Thymus (tissue), 14 donors: Measurements from ENCODE around the gene DCTN2. TPM values are rescaled to one million over a fixed set of nuclear protein-coding genes. Genes with fewer than 3 reads are reported as not detected.

Experiments used
- DNase-seq, 9 donors: peaks; one replicate each; pipeline ENCODE4 v3.0.0-alpha.2; 2013; ENCODE audit warnings: low spot score in 9 of 9, low read depth in 6 of 9, missing footprints in 1 of 9
- H3K27ac ChIP-seq, 2 donors: one replicate each; pipeline ENCODE4 v1.5.1; 2013; ENCODE audit warnings: control low read depth in 1 of 2, low read depth in 1 of 2, low read length in 1 of 2, mild to moderate bottlenecking in 1 of 2, moderate library complexity in 1 of 2
- H3K27me3 ChIP-seq, 2 donors: one replicate each; pipeline ENCODE4 v1.5.1; 2013; ENCODE audit warnings: low read length in 1 of 2; ENCODE audit not compliant: control insufficient read depth in 2 of 2, insufficient read depth in 1 of 2
- H3K36me3 ChIP-seq, 2 donors: one replicate each; pipeline ENCODE4 v1.5.1; 2013; ENCODE audit warnings: low read length in 1 of 2, mild to moderate bottlenecking in 1 of 2, moderate library complexity in 1 of 2; ENCODE audit not compliant: control insufficient read depth in 2 of 2, insufficient read depth in 2 of 2
- H3K4me1 ChIP-seq, 2 donors: one replicate each; pipeline ENCODE4 v1.5.1; 2013; ENCODE audit warnings: low read length in 2 of 2; ENCODE audit not compliant: control insufficient read depth in 2 of 2, insufficient read depth in 2 of 2
- H3K4me3 ChIP-seq, 2 donors: one replicate each; pipeline ENCODE4 v1.5.1; 2013; ENCODE audit warnings: low read length in 2 of 2, control low read depth in 1 of 2, mild to moderate bottlenecking in 1 of 2
- H3K9me3 ChIP-seq, 2 donors: one replicate each; pipeline ENCODE4 v1.5.1; 2013; ENCODE audit warnings: low read length in 1 of 2, mild to moderate bottlenecking in 1 of 2; ENCODE audit not compliant: control insufficient read depth in 2 of 2, insufficient read depth in 1 of 2
- WGBS: extraction: QIAGEN DNeasy Blood & Tissue Kit; methylation state at CpG from one replicate; pipeline ENCODE4 v1.1.7; 2013; 5-methylcytosine and 5-hydroxymethylcytosine counted together
- long read RNA-seq, 10 donors: transcript quantifications; one replicate each; lab custom pipeline, GENCODE V29; 2026
- polyA plus RNA-seq: library from polyadenylated mRNA; stranded (reverse); fragments of 200-250 nt; gene quantifications from one replicate; pipeline ENCODE4 v1.2.3, GENCODE V29; 2013
- total RNA-seq: library from RNA; stranded (reverse); fragments of 120-200 nt; gene quantifications from one replicate; pipeline ENCODE4 v1.2.4, GENCODE V29; 2013
- donor health status: healthy.

The DCTN2 gene
- total RNA-seq (56.4 TPM), polyA plus RNA-seq (79.7 TPM)
- long read RNA-seq, donor 1, partial matches to known transcripts: 0 of 3 reads
- long read RNA-seq, donor 1, other reads (novel, unspliced or antisense): 0 of 3 reads
- long read RNA-seq, donor 2: 0 reads
- long read RNA-seq, donor 3, transcript DCTN2-207 (5 exons, 566 nt): minor isoform, 9 of 39 reads
- long read RNA-seq, donor 3, transcript DCTN2-209 (14 exons, 2,061 nt): major isoform, 30 of 39 reads
- long read RNA-seq, donor 3, partial matches to known transcripts: 0 of 39 reads
- long read RNA-seq, donor 3, other reads (novel, unspliced or antisense): 0 of 39 reads
- long read RNA-seq, donor 4, transcript DCTN2-209 (14 exons, 2,061 nt): major isoform, 7 of 96 reads
- long read RNA-seq, donor 4, partial matches to known transcripts: 84 of 96 reads
- long read RNA-seq, donor 4, other reads (novel, unspliced or antisense): 0 of 96 reads
- long read RNA-seq, donor 5, transcript DCTN2-207 (5 exons, 566 nt): minor isoform, 12 of 44 reads
- long read RNA-seq, donor 5, transcript DCTN2-209 (14 exons, 2,061 nt): major isoform, 20 of 44 reads
- long read RNA-seq, donor 5, partial matches to known transcripts: 5 of 44 reads
- long read RNA-seq, donor 5, other reads (novel, unspliced or antisense): 6 of 44 reads
- long read RNA-seq, donor 6, transcript DCTN2-209 (14 exons, 2,061 nt): major isoform, 12 of 15 reads
- long read RNA-seq, donor 6, partial matches to known transcripts: 0 of 15 reads
- long read RNA-seq, donor 6, other reads (novel, unspliced or antisense): 0 of 15 reads
- long read RNA-seq, donor 7, transcript DCTN2-209 (14 exons, 2,061 nt): major isoform, 25 of 29 reads
- long read RNA-seq, donor 7, partial matches to known transcripts: 0 of 29 reads
- long read RNA-seq, donor 7, other reads (novel, unspliced or antisense): 0 of 29 reads
- long read RNA-seq, donor 8, transcript DCTN2-209 (14 exons, 2,061 nt): major isoform, 8 of 11 reads
- long read RNA-seq, donor 8, partial matches to known transcripts: 0 of 11 reads
- long read RNA-seq, donor 8, other reads (novel, unspliced or antisense): 0 of 11 reads
- long read RNA-seq, donor 9, transcript DCTN2-209 (14 exons, 2,061 nt): major isoform, 12 of 15 reads
- long read RNA-seq, donor 9, partial matches to known transcripts: 0 of 15 reads
- long read RNA-seq, donor 9, other reads (novel, unspliced or antisense): 0 of 15 reads
- long read RNA-seq, donor 10, transcript DCTN2-209 (14 exons, 2,061 nt): major isoform, 23 of 25 reads
- long read RNA-seq, donor 10, partial matches to known transcripts: 0 of 25 reads
- long read RNA-seq, donor 10, other reads (novel, unspliced or antisense): 0 of 25 reads

DNA sequence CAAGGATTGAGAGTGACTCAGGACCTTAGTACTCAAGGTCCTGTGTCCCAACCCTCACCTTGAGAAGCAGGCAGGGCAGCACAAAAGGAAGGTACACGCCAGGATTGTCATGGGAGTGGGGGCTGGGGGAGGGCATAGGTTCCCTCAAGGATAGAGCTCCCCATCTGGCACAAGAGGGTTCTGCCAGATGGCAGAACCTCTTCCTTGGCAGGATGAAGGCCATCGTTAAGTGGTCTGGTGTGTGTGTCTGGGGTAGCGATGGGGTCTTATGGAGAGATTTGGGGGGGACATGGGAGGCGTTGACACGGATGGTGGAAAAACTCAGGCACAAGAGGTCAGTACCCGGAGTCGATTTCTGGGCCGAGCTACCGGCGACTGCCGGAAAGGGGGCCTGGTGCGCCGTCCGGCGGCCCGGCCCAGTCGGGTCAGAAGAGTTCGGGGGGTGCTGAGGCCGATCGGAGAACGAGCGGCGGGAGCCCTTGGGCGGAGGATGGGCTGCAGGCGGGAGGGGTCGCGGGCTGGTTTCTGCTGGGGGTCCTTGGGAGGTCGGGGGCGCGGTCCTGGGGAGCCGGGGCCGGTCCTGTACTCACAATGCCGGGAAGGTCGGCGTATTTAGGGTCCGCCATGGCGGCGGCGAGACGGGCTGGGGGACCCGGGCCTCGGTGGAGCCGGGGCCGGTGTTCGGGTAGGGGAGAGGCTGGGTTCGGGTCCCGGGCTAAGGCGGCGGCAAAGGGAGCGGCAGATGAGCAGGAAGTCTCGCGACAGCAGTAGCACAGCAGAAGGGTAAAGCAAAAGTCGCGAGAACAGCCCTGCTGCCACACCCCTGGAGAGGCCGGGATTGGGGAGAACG is at the start of gene DCTN2:
TSS of gene DCTN2 (minus strand) at position 755 of the 850 bp plus-strand sequence. CDS start at position 626, 129 bp downstream.
- Histone ChIP-seq H3K36me3 (peaks cover under 1 to 2% of the 10 kb centered on the region in 2 donors), H3K9me3 (peaks cover 0 to 5% of the 10 kb centered on the region in 2 donors), H3K27me3 (peaks cover 21 to 44% of the 10 kb centered on the region in 2 donors), H3K4me1 (peaks cover 12 to 23% of the 10 kb centered on the region in 2 donors), H3K27ac (peak within 1 kb of the TSS in 1 of 2 donors; percentile 68), H3K4me3 (peak within 1 kb of the TSS; percentile 95 to 97)
- DNase-seq: peak; percentile 88 to 97 (median 91)
- WGBS: 1% methylated on average over 56 of the region's 56 CpGs

DNA sequence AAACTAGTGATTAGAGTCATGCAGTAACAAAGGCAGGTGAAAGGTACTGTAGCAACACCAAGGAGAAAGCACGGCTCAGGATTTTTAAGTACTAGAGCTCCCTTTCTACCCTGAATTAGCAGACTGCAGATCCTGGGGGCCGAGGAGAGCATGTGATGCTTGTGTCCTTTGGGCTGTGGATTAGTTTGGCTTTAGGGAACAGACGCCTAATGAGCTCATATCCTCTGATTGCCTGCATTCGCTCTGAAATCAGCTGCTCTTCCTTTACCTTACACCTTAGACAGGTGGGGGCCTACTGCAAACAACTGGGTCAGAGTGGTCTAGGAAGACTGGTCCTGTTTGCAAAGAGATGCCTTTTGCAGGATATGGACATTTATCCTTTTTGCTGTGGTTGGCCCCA is 46.2 kb upstream of the DCTN2 start:
- 98% methylated on average over 4 of the region's 4 CpGs for WGBS
- Histone ChIP-seq H3K27me3 (peaks cover 0 to 16% of the 10 kb centered on the region in 2 donors), H3K4me3 (no peak overlapping the region), H3K27ac (no peak overlapping the region), H3K9me3 (peaks cover 0 to 4% of the 10 kb centered on the region in 2 donors), H3K4me1 (peaks cover 15% of the 10 kb centered on the region in 2 donors), H3K36me3 (peaks cover 6 to 25% of the 10 kb centered on the region in 2 donors)
- no peak for DNase-seq

DNA sequence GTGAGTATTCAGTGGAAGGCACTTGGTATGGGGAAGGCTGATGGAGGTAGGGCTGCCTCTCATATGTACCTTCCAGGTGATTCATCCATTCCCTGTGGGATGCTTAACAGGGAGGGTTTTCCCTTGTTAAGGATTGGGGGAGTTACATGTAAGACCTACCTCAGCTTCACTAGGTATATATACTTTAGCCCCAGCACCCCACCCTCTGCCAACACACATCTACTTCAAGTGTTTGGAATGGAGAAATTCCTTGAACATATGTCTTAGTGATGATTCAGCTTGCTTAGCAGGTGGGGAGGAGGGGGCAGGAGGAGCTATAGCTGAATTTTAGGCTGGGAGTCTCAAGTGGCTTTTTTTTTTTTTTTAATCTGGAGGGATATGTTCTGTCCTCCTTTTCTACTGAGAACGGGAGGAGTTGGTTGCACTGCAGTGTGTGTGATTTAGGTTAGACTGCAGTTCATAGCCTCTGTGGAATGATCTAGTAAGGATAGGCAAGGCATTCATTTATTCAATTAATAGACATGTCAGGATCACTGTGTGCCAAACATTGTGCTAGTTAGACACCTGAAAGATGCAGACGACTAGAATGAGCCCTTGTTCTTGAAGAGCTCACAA is 45.7 kb upstream of the DCTN2 start:
- WGBS: 98% methylated on average over 2 of the region's 2 CpGs
- DNase-seq: no peak

DNA sequence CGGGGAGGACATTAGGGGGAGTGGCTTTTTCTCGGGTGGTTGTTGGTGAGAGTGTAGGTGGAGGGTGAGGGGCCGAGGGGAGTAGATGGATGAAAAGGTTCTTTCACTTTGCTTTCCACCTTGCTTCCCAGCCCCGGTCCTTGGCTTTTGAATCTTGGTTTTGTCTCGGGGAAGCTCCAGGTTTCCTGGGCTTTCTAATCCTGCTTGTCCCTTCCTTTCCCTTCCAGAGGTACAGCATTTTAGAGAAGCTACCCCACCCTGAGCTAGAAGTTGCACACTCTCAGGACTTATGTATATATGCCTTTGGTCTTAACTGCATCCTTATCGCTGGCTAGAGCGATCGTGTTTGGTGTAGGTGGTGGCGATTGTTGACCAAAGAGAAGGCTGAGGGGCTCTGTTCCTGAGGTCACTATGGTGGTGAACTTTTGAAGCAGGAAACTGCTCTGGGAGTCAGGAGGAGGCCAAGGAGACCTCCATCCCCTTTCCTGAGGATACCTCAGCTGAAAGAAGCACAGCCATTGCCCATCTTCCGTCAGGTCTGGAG is 44.9 kb upstream of the DCTN2 start:
- WGBS: 65% methylated on average over 10 of the region's 10 CpGs

More for the DNA sequence above, 45.7 kb upstream of the DCTN2 start:
- H3K9me3 ChIP-seq: peaks cover 0 to 4% of the 10 kb centered on the region in 2 donors
- H3K27ac ChIP-seq: no peak overlapping the region
- no peak overlapping the region for H3K4me3 ChIP-seq
- H3K4me1 ChIP-seq: peaks cover 15% of the 10 kb centered on the region in 2 donors
- peaks cover 6 to 21% of the 10 kb centered on the region in 2 donors for H3K36me3 ChIP-seq
- H3K27me3 ChIP-seq: peaks cover 0 to 21% of the 10 kb centered on the region in 2 donors

DNA sequence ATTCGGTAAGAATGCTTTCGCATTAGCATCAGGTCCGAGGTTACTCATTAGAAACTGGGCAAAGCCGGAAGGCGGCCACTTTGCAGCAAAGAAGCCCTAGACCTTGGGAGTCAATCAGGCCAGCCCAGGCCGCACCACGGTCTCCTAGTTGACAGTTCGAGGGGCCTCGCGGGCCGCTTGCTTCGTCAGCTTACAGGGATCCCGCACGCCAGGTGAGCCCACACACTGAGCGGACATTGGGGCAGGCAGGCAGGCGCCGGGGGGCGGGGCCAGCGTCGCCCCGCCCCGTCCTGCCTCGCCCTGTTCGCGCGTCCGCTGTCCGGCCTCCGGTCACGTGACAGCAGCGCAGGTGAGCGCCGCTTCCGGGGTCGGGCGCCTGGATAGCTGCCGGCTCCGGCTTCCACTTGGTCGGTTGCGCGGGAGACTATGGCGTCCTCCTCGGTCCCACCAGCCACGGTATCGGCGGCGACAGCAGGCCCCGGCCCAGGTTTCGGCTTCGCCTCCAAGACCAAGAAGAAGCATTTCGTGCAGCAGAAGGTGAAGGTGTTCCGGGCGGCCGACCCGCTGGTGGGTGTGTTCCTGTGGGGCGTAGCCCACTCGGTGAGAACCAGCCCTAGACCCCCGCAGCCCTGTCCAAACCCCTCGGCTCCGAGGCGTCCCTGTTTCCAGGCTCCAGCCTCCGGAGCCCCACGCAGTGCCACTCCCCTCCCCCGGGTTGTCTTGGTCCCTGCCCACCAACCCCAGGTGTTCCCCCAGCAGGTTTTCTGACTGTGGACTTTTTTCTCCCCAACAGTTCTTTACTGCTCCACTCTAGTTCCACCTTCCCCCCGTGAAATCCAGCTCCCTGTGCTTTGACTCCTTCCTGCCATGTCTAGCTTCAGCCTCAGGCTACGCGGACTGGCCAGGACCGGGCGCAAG is 44.1 kb upstream of the DCTN2 start, which contains the start of gene PIP4K2C:
TSS of gene PIP4K2C (plus strand) at position 329 of the 918 bp plus-strand sequence. CDS start at position 427, 98 bp downstream.
- peak within 1 kb of the TSS; percentile 30 to 75 for H3K27ac ChIP-seq
- peaks cover 15% of the 10 kb centered on the region in 2 donors for H3K4me1 ChIP-seq
- peak within 1 kb of the TSS; percentile 75 to 90 for H3K4me3 ChIP-seq
- DNase-seq: peak in 7 of 9 donors; percentile 52 to 81 (median 65)
- peaks cover 6 to 8% of the 10 kb centered on the region in 2 donors for H3K36me3 ChIP-seq
- H3K9me3 ChIP-seq: peaks cover 0 to 4% of the 10 kb centered on the region in 2 donors
- H3K27me3 ChIP-seq: peaks cover 5 to 36% of the 10 kb centered on the region in 2 donors
- 2% methylated on average over 69 of the region's 69 CpGs for WGBS

More for the DNA sequence above, 44.9 kb upstream of the DCTN2 start:
- Histone ChIP-seq H3K4me3 (peak overlapping the region; percentile 75 to 90), H3K27me3 (peaks cover 4 to 29% of the 10 kb centered on the region in 2 donors), H3K9me3 (peaks cover 0 to 4% of the 10 kb centered on the region in 2 donors), H3K27ac (no peak overlapping the region), H3K4me1 (peaks cover 15% of the 10 kb centered on the region in 2 donors), H3K36me3 (peaks cover 6 to 13% of the 10 kb centered on the region in 2 donors)
- no peak for DNase-seq

GRCh38 chr12:57590479-57590863 is 43.5 kb upstream of the DCTN2 start:
- H3K27me3 ChIP-seq: peaks cover 8 to 42% of the 10 kb centered on the region in 2 donors
- DNase-seq: no peak
- H3K9me3 ChIP-seq: peaks cover 0 to 4% of the 10 kb centered on the region in 2 donors
- H3K4me3 ChIP-seq: peak overlapping the region; percentile 75 to 90
- peaks cover 15% of the 10 kb centered on the region in 2 donors for H3K4me1 ChIP-seq
- peaks cover 3 to 4% of the 10 kb centered on the region in 2 donors for H3K36me3 ChIP-seq
- WGBS: 28% methylated on average over 2 of the region's 2 CpGs
- peak overlapping the region in 1 of 2 donors; percentile 75 for H3K27ac ChIP-seq
